CD4-positive, alpha-beta T cell treated with Interferon alpha-2 for 1 hour (primary cell): ENCODE results near the gene HPCAL1.
"Not testable (repeated sequence)": the region's sequence is repeated elsewhere in the genome, so short reads cannot be mapped to it uniquely, and the experiment has no call there.

Experiments used
- DNase-seq, 2 donors: peaks; one replicate each; pipeline ENCODE4 v3.0.0-alpha.2; 2020 to 2022

Gene HPCAL1

DNA sequence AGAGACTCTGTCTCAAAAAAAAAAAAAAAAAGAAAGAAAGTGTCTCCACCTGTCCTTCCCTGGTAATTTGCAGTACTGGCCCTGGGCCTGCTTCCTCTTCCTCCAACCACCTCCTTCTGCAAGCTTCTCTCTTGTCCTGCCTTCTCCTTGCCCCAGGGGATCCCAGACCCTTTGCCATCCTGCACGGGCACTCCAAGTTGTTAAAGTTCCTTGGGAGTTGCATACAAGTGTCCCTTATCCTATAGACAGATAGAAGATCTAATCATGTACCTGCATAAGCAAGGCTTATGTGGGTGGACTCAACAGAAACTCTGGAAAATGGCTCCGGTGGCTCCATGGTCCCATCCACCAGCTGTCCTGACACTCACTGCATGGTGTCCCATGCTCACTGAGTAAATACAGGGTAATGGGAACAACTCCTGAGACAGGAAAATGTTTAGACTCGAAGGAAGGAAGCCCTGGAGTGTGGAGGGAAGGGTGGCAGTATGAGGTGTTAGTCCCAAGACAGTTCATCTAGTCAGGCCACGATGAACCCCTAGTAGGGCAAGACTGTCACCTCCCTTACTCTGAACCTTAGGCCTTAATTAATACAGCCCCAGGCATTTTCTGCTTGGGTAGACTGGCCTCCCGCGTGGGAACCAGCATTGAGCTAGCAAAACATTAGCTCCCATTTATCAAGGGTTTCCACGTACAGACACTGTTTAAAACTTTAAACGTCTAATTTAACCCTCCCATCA, 128.3 kb downstream of the HPCAL1 start:
- DNase-seq: no peak

DNA sequence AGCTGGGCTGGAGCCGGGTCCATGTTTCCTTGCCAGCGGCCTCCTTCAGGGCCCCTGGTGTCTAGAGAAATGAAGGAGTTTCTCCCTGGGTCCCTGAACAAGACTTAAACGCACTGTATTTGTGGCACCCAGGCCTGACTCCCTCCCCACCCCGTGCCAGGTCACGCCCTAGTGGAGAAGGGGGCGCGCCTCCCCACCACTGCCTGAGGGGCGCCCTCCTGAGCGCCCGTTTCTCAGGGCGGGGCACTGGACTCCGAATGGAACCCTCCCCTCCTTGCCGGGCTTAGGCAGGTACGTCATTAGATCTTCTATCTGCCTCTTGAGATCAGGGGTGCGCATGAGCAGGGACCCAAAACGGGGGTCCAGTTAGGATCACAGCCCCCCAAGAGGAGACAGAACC, 129.1 kb downstream of the HPCAL1 start:
- no peak for DNase-seq

DNA sequence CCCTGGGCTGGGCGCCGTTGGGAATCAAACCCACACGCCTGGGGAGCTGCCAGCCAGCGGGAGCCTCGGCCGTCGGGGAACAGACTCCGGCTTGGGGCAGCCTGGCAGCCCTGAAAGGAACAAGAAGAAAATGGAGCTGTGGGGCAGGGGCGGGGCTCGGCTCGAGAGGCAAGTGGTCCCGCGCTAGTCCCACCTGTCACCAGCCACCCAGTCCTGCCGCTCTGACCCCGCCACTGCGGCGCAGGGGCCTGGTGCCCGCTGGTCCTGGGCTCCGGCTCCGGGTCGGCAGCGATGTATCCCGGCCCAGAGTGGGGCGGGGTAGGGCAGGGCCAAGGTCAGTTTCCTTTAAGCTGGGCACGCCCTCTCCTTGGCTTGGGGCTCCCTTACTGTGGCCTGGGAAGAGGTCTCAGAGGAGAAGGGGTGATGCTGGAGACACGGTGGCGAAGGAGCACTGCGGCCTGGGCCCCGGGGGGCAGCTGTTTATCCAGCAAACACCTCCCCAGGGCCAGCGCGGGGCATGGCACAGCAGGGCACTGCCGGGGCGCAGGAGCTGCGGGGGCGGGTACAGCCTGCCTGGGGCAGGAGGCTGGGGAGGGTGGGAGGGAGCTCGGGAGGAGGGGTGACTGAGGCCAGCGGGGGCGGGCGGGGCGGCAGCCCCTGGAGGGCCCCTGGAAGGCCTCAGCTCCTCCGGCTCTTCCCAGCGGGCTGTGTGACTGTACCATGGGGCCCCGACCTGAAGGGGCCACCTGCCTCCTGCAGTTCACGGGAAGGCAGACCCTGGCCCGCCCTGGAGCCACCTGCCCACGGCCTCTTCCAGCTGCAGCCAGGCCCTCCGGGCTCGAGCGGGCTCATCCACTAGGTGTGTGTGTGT, 129.8 kb downstream of the HPCAL1 start:
- peak; percentile 17 for DNase-seq

DNA sequence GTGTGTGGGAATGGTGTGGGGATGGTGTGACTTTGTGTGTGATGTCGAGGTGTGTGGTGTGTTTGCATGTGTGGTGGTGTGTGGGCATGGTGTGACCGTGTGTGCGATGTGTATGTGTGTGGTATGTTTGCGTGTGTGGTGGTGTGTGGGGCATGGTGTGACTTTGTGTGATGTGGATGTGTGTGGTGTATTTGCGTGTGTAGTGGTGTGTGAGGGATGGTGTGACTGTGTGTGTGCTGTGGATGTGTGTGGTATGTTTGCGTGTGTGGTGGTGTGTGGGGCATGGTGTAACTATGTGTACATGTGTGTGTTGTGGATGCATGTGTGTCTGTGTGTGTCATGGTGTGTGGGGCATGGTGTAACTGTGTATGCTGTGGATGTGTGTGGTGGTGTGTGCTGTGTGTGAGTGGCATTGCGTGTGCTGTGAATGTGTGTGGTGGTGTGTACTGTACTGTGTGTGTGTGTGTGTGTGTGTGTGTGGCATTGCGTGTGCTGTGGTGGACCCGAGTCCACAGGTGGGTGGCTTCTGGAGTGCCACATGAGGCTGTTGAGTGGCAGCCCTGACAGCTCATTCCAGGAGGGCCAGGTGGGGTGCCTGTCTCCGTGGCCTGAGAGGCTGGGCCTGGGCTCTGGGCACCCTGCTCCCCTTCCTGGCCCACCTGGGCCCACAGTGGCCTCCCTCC, 130.7 kb downstream of the HPCAL1 start:
- DNase-seq: no peak

DNA sequence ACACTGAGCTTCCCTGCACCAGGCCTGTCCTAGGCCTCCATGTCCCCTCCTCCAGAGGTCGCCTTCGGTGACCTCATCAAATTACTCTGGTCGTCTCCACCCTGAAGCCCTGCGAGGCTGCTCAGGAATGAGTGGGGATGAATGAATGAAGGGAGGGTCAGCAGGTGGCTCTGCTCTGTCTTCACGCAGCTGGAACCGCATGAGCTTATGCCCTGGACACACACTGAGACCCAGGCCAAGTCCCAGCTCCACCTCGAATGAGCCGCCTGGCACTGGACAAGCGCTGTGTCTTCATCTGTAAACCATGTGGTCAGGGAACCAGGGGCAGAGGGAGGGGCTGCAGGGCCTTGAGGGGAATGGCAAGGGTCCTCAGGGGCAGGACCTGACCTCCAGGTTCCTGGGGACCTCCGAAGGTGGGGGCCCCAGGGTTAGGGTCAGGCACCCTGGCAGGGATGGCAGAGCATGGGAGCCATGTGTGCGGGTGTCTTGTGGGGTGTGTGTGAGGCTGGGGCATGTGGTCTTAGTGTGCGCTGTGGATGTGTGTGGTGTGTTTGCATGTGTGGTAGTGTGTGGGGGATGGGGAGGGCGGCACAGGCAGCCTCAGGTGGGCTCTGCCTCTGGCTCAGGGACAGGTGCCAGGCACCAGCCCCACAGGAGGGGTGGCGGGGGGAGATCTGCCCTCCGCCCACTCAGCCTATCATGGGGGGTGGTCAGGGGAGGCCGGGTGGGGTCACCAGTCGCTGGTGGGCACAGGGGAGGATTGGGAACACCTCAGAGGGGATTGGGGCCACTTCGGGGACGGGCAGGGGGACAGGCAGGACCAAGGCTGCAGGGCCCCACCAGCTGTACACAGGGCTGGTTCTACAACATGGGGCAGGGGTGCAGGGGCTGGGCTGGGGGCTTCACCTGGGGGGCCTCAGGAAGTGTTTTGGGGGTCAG, 131.5 kb downstream of the HPCAL1 start:
- DNase-seq: no peak

DNA sequence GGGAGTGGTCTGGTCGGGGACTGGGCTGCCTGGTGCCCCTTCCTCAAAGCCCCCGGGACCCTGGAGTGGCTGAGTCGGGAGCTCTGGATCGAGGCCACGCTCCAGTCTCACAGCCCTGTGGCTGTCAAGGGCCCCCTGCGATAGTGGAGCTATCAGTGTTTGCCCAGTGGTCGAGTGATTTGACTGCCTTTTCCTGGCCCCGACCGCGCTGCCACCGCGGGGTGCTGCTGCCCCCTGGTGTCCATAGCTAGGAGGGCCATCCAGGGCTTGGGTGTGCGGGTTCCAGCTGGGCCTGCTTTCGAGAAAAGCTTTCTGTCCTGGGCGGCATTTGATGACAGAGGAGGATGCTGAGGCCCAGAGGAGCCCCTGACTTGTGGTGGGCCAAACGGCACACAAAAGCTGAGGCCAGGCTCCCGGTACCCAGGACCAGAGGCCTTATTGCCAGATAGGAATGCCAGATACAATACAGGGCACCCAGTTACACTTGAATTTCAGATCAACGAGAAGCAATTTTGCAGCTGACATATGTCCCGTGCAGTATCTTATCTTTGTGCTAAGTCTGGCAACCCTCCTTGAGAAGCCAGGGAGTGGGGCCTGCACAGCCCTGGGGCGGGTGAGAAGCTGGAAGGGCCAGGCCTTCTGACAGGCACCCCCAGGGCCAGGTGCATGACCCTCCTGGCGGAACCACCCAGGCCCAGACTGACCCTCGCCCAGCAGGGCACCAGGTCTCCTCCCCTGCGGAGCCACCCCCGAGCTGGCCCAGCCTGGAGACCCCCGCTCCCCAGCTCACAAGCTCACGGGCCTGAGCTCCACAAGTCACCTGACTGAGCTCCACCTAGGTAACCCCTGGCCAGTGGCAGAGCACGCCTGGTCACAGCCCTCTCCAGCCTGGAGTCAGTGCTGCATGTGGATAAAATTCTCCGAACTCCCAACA, 132.4 kb downstream of the HPCAL1 start:
- peak; percentile 68 to 81 for DNase-seq

DNA sequence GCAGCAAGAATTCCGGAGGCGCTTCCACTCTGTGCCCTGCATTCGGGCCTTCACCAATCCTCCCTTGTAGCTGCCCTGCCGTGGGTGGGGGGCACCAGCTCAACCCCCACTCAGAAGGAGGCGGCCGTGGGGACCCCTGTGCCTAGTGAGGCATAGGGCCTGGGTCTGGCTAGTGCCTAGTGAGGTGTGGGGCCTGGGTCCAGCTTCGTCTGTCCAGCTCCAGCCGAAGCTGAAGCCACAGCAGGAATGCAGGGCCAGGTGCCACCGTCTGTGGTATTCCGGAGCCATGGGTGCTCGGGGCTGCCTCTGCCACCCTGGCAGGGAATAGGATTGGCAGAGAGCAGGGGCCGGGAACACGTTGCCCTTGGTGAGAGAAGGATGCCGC, 133.1 kb downstream of the HPCAL1 start:
- DNase-seq: no peak

DNA sequence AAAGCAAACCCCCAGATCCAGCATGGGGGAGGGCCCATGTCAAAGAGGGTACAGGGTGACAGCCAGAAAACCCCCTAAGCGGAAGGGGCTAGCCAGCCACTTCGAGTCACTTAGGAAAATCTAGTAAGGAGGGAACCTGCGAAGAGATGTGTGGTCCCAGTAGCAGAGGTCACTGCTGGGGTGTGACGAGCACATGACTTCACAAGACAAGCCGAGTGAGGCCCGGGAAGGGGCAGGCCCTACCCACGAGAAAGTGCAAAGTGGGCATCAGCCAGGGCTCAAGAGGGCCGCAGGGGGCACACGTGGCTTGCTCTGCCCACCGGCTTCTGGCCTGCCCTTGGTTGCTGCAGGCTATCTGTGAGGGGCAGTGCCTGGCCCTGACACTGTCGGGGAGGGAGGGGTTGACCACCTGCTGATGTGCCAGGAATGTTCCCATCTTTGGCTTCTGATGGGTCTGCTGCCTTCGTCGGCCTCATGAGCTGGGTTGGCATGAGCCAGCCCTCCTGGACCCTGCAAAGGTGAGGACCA, 133.9 kb downstream of the HPCAL1 start:
- no peak for DNase-seq

DNA sequence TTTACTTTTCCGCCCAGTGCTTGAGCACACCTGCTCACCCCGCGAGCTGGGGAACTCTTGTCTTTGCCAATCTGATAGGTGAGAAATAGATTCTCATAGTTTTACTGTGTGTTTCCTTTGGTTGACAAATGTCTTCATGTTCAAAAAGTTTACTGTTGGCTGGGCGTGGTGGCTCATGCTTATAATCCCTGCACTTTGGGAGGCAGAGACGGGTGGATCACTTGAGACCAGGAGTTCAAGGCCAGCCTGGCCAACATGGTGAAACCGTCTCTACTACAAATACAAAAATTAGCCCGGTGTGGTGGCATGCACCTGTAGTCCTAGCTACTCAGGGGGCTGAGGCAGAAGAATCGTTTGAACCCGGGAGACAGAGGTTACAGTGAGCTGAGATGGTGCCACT, 135.1 kb downstream of the HPCAL1 start:
- peak in 1 of 2 donors; percentile 9 for DNase-seq

DNA sequence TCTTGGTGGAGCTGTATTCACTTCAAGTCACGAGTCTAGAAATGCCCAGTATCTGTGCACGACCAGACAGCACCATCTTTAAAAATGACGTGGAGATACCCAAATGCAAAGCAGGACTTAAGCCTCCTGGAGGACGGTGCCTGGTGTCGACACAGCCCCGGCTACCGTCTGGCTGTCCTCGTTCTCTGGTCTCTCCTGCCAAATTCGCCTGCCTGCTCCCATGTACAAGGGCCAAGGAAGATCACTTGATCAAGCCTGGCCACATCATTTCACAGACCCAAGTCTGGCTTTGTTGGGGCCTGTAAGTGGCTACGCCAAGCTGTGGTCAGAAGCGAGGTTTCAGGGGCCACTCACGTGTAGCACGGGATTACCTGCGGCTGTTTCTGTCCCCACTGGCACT, 136.0 kb downstream of the HPCAL1 start:
- DNase-seq: peak in 1 of 2 donors; percentile 11

DNA sequence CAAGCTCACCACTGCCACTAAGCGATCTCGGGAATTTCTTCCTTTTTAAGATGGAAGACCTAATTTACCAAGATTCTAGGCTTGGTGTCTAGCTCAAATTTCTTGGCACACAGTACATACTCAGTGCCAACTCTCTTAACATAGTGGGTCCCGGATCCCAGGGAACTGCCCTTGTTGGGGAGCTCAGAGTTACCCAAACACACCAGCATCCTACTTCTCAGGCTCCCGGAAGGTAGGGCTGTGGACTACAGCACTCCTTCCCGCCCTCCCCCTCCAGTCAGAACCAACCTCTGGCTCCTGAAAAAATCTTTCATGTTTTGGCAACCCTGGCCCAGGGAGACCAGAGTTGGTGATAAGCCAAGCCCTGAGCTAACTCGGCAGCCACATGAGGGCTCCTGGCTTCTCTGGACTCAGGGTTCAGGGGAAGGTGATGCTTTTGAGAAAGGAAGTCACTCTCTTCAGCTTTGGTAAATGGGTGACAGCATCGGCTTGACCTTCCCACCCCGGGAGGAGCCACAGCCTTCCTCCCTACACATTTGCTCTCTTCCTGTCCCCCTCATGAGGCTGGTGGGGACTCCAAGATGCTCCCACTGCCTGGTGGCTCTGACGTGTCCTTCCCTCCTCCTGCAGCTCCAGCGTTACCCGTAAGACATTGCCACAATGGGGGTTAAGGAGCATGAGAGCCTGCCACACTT, 136.6 kb downstream of the HPCAL1 start:
- peak in 1 of 2 donors; percentile 13 for DNase-seq

DNA sequence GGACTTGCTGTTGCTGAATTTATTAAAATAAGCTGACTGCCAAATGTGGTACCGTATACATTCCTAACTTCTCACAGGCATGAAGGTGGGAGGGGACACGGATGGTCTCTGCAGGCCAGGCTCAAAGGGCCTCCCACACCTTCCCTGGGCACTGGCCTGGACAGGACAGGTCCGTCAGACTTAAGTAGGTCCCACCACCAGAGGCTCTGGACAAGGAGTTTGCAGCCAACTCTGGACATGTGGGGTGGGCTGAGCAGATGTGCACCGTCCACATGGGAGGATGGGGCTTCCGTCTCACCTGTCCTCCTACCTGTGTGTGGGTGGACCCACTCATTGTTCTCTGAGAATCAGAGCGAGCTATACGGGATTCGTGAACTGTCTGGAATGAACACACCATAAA, 137.3 kb downstream of the HPCAL1 start:
- DNase-seq: no peak

DNA sequence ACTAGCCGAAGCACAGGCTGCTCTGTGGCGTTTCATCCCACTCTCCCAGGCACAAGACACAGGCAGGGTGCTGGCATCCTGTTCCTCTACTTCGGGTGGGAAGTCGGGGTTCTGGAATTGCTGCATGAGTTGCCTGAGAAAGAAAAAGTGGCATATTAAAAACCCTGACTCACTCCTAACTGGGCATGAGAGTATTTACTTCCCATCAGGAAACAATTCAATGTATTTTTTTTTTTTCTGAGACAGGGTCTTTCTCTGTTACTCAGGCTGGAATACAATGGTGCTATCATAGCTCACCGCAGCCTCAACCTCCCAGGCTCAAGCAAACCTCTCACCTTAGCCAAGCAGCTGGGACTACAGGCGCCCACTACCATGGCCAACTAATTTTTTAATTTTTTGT, 138.0 kb downstream of the HPCAL1 start:
- no peak for DNase-seq

DNA sequence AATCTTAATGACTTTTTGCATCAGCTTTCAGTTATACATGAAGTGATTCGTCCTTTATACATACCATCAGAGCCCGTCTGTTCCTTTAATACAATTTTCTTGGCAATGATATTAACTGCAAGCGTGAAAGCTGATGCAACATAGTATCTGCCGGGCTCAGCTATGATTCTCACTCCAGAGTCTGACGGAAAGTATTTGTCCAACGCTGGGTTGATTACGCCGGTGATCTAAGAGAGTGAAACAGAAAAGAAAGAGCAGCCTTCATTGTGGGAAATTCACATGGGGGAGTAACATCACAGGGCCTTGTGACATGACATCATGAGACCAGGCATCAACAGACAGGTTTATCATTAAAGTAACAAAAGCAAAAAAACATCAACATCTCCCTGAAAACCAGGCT, 139.2 kb downstream of the HPCAL1 start:
- DNase-seq: no peak

DNA sequence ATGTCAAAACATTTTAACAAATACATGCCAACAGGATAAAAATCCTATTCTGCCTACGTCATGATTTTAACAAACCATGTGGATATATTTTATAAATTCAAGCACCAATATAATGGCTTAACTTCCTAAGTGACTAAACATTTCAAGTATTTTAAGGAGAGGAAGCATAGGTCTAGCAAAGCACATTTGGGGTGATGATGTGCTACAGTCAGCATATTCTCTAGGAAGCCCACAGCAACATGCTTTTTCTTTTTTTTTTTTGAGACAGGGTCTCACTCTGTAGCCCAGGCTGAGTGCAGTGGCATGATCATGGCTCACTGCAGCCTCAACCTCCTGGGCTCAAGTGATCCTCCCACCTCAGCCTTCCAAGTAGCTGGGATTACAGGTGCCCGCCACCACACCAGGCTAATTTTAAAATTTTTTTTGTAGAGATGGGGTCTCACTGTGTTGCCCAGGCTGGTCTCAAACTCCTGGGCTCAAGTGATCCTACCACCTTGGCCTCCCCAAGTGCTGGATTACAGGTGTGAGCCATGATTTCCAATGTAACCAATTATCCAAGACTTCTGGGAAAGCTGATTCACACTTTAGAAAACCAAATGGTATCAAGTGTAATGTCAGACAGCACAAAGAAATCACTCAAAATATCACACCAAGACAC, 139.9 kb downstream of the HPCAL1 start:
- not testable (repeated sequence) for DNase-seq

DNA sequence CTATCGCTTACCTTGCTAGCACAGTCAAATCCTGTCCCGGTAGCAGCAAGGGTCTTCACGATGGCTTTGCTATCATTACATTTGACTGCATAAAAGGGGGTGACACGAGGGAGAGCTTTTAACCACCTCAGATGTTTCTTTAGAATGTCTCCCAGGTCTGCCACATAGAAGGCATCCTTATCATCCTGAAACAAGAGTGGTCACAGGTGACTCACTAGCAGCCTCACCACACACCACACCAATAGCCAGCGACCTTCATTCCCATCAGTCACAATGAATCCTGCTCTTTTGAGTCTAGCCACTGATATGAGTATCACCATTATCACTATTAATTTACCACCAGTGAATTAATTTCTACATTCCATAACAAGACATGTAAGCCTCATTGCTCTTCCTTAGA, 141.8 kb downstream of the HPCAL1 start:
- no peak for DNase-seq

DNA sequence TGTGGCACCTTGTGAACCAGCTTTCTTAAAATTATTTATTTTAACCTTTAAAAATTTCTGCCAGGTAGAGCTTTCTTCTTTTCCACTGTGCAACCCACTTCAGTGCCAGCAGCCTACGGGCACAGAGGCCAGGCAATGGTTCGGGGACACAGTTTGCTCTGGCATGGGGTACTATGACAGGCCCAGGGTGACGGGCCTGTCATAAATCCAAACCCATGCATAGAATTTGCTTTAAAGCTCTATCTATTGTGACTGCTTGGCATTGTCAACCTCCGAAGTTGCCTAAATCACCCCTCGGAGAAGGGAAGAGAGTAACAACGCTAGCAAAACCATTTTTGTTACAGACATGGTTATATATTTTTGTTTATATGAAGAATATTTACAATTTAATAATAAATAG, 143.9 kb downstream of the HPCAL1 start:
- peak in 1 of 2 donors; percentile 8 for DNase-seq

DNA sequence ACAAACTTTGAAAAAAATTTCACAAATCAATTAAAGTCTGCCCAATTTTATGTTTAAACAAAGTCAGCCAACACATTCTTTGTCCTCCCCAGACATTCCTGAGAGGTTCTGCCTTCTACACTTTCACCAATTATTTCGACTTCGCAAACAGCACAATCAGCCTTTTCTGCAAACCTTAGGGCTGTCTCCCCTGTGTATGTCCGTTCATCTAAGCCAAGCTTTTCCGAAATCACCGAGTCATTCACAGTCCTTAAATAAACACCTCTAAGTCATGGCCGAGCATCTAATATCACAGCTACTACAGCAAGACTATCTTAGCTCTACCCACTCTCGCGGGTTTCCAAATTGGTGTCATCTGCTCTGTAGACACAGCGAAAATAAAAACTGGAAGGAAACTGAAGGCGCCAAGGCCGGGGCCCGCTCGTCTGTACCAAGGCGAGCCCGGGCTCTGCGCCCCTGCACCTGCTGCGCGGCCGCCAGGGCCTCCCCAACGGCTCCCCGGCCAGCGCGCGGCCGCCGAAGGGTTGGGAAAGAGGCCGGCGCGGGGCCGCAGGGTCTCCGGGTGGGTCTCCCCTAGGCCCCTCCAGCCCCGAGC, 144.7 kb downstream of the HPCAL1 start:
- DNase-seq: peak; percentile 34 to 48

DNA sequence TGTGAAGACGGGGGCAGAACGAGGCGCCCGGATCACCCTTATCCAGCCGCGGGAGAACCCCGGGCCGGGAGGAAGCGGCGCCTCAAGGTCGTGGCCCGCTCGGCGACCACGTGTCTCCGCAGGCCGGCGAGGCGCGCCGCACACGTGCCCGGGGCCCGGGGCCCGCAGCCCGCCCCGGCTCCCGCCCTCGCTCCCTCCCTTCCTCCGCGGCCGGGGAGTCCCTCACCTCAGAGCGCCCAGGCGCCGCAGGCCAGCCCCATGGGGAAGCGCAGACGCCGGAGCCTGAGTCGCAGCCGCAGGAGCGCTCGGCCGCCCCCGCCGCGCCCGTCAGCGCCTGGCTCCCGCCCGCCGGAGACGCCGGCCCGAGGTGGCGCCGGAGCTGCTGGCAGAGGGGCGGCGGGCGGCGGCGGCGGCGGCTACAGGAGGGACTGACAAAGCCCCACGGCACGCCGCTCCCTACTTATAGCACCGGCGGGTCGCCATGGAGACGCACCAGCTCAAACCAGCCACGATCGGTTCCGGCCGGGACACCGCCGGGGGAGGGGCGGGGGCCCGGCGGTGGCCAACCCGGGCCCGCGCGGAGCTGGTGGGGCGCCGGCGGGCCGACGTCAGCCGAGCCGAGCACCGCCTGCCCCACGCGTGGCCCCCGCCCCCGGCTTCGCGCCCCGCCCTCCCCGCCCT, 145.3 kb downstream of the HPCAL1 start, which contains the start of gene ODC1:
Gene ODC1, minus strand, starts transcription at position 433 of the 681 bp plus-strand sequence. CDS start 3,295 bp downstream, outside the sequence.
- peak; percentile 98 to 99 for DNase-seq
